MM.1S (cell line): Measurements from ENCODE around the gene P3H2.

ENCODE experiments used
- DNase-seq: peaks from one replicate; pipeline ENCODE4 v3.0.0-alpha.2; 2015
- H2AFZ ChIP-seq: fragments of 300-600 bp; sonication (generic); 2 replicates; pipeline ENCODE4 v1.6.0; 2016; ENCODE audit warnings: antibody characterized with exemption, low read length
- H3F3A ChIP-seq: fragments of 300-600 bp; sonication (generic); 2 replicates; pipeline ENCODE4 v1.6.1; 2016; ENCODE audit warnings: mild to moderate bottlenecking, antibody characterized with exemption, low read length, moderate library complexity, mixed read lengths; ENCODE audit not compliant: insufficient read depth
- H3K27ac ChIP-seq: fragments of 300-600 bp; sonication (generic); 2 replicates; pipeline ENCODE4 v1.5.1; 2016; ENCODE audit warnings: mild to moderate bottlenecking, low read length
- H3K27me3 ChIP-seq: fragments of 300-600 bp; sonication (generic); replicated peaks from 2 replicates; pipeline ENCODE4 v1.6.0; 2016; ENCODE audit warnings: low read length; ENCODE audit not compliant: insufficient read depth
- H3K36me3 ChIP-seq: fragments of 300-600 bp; sonication (generic); replicated peaks from 2 replicates; pipeline ENCODE4 v1.6.1; 2016; ENCODE audit warnings: mild to moderate bottlenecking, low read length, mixed read lengths; ENCODE audit not compliant: insufficient read depth
- H3K4me1 ChIP-seq: fragments of 300-600 bp; sonication (generic); 2 replicates; pipeline ENCODE4 v1.6.1; 2016; ENCODE audit warnings: low read length, mixed read lengths
- H3K4me2 ChIP-seq: fragments of 300-600 bp; sonication (generic); 2 replicates; pipeline ENCODE4 v1.6.0; 2016; ENCODE audit warnings: low read depth, low read length
- H3K4me3 ChIP-seq: fragments of 300-600 bp; sonication (generic); 2 replicates; pipeline ENCODE4 v1.5.1; 2016; ENCODE audit warnings: low read length, mixed read lengths
- H3K79me2 ChIP-seq: fragments of 300-600 bp; sonication (generic); 2 replicates; pipeline ENCODE4 v1.6.1; 2016; ENCODE audit warnings: mixed run types, low read length, mixed read lengths
- H3K9ac ChIP-seq: fragments of 300-600 bp; sonication (generic); 2 replicates; pipeline ENCODE4 v1.6.1; 2016; ENCODE audit warnings: low read length, mixed read lengths
- H3K9me2 ChIP-seq: fragments of 300-600 bp; sonication (generic); replicated peaks from 2 replicates; pipeline ENCODE4 v1.6.1; 2016; ENCODE audit warnings: mild to moderate bottlenecking, low read length, mixed read lengths; ENCODE audit not compliant: insufficient read depth
- H3K9me3 ChIP-seq: fragments of 300-600 bp; sonication (generic); replicated peaks from 2 replicates; pipeline ENCODE4 v1.6.1; 2016; ENCODE audit warnings: mild to moderate bottlenecking, low read length, mixed read lengths; ENCODE audit not compliant: insufficient read depth
- H4K20me1 ChIP-seq: fragments of 300-600 bp; sonication (generic); 2 replicates; pipeline ENCODE4 v1.6.1; 2016; ENCODE audit warnings: mild to moderate bottlenecking, low read length, moderate library complexity, mixed read lengths; ENCODE audit not compliant: insufficient read depth
- EZH2 ChIP-seq: fragments of 300-600 bp; sonication (generic); optimal IDR thresholded peaks from 2 replicates; pipeline ENCODE3; 2017; ENCODE audit warnings: low read depth, mild to moderate bottlenecking, antibody characterized with exemption, low read length, mixed read lengths
- EZH2phosphoT487 ChIP-seq: fragments of 300-600 bp; sonication (generic); IDR thresholded peaks from 2 replicates; pipeline ENCODE4 v1.6.1; 2018; ENCODE audit warnings: antibody characterized with exemption, low read length
- TF ChIP-seq, protein P1 (sequence below): fragments of 300-600 bp; sonication (generic); IDR thresholded peaks from 2 replicates; pipeline ENCODE4 v1.5.1; 2016; ENCODE audit warnings: antibody characterized with exemption, low read length, mixed read lengths

P3H2 gene

DNA sequence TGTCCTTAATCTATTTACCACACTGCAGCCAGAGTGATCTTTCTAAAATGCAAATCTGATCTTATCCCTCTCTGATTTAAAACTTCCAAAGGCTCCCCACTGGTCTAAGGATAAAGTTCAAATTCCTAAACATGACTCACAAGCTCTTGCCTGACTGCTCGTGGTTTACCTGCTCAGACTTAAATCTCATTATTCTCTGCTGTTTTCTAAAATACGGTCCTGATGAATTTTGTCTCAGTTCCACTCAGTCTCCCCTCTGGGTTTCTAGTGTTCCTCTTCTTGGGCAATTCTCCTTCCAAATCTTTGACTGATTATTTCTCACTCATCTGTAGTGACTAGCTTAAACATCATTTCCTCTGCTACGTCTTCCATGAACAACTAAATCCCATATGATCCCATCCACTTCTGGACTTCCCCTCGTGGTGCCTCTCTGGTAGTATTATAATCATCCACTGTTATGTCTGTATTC, 108.3 kb downstream of the P3H2 start:
- no peaks in the 10 kb centered on the region for H3K27me3 ChIP-seq
- DNase-seq = no peak
- no peaks in the 10 kb centered on the region for H3K4me1 ChIP-seq
- no peak for TF ChIP-seq EZH2
- TF ChIP-seq EZH2phosphoT487 = no peak
- TF ChIP-seq, protein P1, sequence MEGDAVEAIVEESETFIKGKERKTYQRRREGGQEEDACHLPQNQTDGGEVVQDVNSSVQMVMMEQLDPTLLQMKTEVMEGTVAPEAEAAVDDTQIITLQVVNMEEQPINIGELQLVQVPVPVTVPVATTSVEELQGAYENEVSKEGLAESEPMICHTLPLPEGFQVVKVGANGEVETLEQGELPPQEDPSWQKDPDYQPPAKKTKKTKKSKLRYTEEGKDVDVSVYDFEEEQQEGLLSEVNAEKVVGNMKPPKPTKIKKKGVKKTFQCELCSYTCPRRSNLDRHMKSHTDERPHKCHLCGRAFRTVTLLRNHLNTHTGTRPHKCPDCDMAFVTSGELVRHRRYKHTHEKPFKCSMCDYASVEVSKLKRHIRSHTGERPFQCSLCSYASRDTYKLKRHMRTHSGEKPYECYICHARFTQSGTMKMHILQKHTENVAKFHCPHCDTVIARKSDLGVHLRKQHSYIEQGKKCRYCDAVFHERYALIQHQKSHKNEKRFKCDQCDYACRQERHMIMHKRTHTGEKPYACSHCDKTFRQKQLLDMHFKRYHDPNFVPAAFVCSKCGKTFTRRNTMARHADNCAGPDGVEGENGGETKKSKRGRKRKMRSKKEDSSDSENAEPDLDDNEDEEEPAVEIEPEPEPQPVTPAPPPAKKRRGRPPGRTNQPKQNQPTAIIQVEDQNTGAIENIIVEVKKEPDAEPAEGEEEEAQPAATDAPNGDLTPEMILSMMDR = no peak
- H3F3A ChIP-seq = no peaks in the 10 kb centered on the region
- no peak overlapping the region for H3K4me2 ChIP-seq
- H4K20me1 ChIP-seq = no peaks in the 10 kb centered on the region
- H3K36me3 ChIP-seq = no peaks in the 10 kb centered on the region
- H3K9me3 ChIP-seq = no peaks in the 10 kb centered on the region
- no peaks in the 10 kb centered on the region for H3K79me2 ChIP-seq
- no peak overlapping the region for H2AFZ ChIP-seq
- H3K27ac ChIP-seq = no peak overlapping the region
- H3K9ac ChIP-seq = no peak overlapping the region
- no peak overlapping the region for H3K4me3 ChIP-seq
- no peaks in the 10 kb centered on the region for H3K9me2 ChIP-seq

DNA sequence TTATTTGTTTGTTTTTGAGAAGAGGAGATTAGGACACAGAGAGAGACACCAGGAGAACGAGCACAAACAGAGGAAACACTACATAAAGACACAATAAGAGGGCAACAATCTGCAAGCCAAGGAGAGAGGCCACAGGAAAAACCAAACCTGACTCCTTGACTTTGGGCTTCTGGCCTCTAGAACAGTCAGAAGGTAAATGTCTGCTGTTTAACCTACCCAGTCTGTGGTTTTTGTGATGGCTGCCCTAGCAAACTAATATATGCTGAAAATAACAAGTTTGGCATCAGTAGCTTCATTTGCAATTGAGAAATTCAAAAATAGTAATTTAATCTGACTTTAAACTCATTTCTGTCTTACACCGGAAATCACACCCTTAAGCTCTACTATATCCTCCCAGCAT, 110.2 kb downstream of the P3H2 start:
- Histone ChIP-seq H3K9me2 (no peaks in the 10 kb centered on the region), H3F3A (no peaks in the 10 kb centered on the region), H3K27me3 (no peaks in the 10 kb centered on the region), H4K20me1 (no peaks in the 10 kb centered on the region), H2AFZ (no peak overlapping the region), H3K79me2 (no peaks in the 10 kb centered on the region), H3K4me2 (no peak overlapping the region), H3K4me3 (no peak overlapping the region), H3K9me3 (no peaks in the 10 kb centered on the region), H3K9ac (no peak overlapping the region), H3K36me3 (no peaks in the 10 kb centered on the region), H3K4me1 (no peaks in the 10 kb centered on the region), H3K27ac (no peak overlapping the region)
- TF ChIP-seq EZH2 = no peak
- TF ChIP-seq, protein P1 = no peak
- no peak for TF ChIP-seq EZH2phosphoT487
- DNase-seq = no peak

DNA sequence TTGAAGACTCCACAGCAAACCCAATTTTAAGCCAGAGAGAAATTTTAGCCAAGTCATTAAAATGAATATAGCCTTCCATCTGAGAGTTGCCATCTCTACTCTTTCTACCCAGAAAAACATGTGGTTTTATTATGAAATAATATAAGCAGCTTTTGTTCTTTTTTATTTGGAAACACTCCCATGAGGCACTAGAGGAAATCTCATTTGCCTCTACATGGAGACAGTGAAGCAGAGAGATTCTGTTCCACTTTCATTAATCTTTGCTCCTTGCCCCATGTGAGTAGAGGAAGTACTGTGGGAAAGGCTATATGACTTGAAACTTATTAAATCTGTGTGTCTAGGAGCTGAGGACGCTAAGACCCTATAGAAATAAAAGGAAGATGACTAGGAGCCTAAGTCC, 111.1 kb downstream of the P3H2 start:
- DNase-seq = no peak
- H3K27ac ChIP-seq = no peak overlapping the region
- H2AFZ ChIP-seq = no peak overlapping the region
- H3K4me1 ChIP-seq = no peaks in the 10 kb centered on the region
- no peaks in the 10 kb centered on the region for H3F3A ChIP-seq
- H3K27me3 ChIP-seq = no peaks in the 10 kb centered on the region
- no peaks in the 10 kb centered on the region for H3K79me2 ChIP-seq
- no peaks in the 10 kb centered on the region for H3K9me3 ChIP-seq
- no peak overlapping the region for H3K4me3 ChIP-seq
- no peaks in the 10 kb centered on the region for H4K20me1 ChIP-seq
- H3K4me2 ChIP-seq = no peak overlapping the region
- TF ChIP-seq, protein P1 = no peak
- no peak for TF ChIP-seq EZH2phosphoT487
- TF ChIP-seq EZH2 = no peak
- no peaks in the 10 kb centered on the region for H3K9me2 ChIP-seq
- H3K36me3 ChIP-seq = no peaks in the 10 kb centered on the region
- no peak overlapping the region for H3K9ac ChIP-seq
